ENCODE measurements around the gene TRAF3IP3. TPM values are rescaled to one million over a fixed set of nuclear protein-coding genes. Genes with fewer than 3 reads are reported as not detected.
A peak's percentile ranks its signal among the peaks of the same experiment; 100 is the strongest.

Gene TRAF3IP3
- total RNA-seq, 1 experiment from 2014 or later = not detected

DNA sequence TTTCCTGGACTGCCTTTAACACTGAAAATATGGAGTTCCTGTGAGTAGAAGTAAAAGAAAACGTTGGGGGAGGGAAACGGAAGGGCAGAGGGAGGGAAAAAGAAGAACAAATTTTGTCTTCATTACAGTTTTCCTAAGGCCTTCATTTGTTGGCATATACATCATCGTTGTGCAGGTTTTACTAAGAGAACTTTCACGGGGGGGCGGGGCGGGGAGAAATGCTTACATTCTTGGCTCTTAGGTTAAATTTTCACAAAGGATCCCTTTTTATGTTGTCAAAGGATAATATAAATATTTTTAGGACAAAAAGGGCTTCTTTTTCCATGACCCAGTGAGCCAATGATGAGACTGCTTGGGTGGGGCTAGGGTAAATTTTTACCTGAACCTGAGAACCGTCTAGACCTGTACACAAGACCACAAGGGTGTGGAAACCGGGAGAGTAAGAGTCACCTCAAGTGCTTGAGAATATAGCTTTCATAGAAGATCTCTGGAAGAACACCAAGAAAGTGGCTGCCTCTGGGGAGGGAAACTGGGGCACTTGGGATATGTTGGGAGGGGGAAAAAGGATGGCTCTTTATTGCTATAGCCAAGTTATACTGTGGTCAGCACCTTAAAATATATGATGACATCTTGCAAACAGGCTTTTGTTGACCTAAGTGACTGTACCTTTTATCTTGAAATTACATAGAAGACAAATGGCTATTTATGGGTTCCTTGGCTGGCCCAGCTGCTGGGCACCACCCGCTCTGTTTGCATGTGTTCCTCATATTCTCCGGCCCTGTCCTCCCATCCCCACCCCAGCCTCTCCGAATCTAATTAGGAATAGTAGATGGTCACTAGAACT, 70.0 kb downstream of the TRAF3IP3 start:
- TF ChIP-seq, protein P1, sequence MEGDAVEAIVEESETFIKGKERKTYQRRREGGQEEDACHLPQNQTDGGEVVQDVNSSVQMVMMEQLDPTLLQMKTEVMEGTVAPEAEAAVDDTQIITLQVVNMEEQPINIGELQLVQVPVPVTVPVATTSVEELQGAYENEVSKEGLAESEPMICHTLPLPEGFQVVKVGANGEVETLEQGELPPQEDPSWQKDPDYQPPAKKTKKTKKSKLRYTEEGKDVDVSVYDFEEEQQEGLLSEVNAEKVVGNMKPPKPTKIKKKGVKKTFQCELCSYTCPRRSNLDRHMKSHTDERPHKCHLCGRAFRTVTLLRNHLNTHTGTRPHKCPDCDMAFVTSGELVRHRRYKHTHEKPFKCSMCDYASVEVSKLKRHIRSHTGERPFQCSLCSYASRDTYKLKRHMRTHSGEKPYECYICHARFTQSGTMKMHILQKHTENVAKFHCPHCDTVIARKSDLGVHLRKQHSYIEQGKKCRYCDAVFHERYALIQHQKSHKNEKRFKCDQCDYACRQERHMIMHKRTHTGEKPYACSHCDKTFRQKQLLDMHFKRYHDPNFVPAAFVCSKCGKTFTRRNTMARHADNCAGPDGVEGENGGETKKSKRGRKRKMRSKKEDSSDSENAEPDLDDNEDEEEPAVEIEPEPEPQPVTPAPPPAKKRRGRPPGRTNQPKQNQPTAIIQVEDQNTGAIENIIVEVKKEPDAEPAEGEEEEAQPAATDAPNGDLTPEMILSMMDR (IDR thresholded peaks at IDR 0.05; ENCODE audit: insufficient read depth in 1 of 2, low read depth in 1 of 2, low read length in 1 of 2, severe bottlenecking in 1 of 2, unreplicated experiment in 1 of 2) = no peak
- Mint-ChIP-seq H3K27me3 (ENCODE audit: insufficient read depth, unreplicated experiment) (peaks cover 2% of the 10 kb centered on the region), H3K4me3 (ENCODE audit: unreplicated experiment) (peak overlapping the region; percentile 83), H3K9me3 (ENCODE audit: unreplicated experiment) (no peaks in the 10 kb centered on the region), H3K27ac (ENCODE audit: unreplicated experiment) (peak overlapping the region; percentile 94), H3K36me3 (ENCODE audit: insufficient read depth, unreplicated experiment) (peaks cover 4% of the 10 kb centered on the region), H3K4me1 (ENCODE audit: low read depth, unreplicated experiment) (peaks cover 31% of the 10 kb centered on the region)
- H3K36me3 ChIP-seq (ENCODE audit: control insufficient read depth, insufficient read depth, low read length) = no peaks in the 10 kb centered on the region
- DNase-seq = peak; percentile 23 to 40
- peaks cover 17% of the 10 kb centered on the region for H3K4me1 ChIP-seq
- ChIA-PET CTCF (interaction anchor here (0.7 to 1.3 kb wide), 2 partner anchors 20 to 46 kb away, joined by 3 to 4 read pairs; partner anchors contain the start of gene IRF6), POLR2A (interaction anchor here (1.0 to 1.4 kb wide), 2 partner anchors 20 to 41 kb away, joined by 3 to 5 read pairs; partner anchors contain the start of genes C1orf74 and IRF6)
- no TSS peak for BruUV-seq (replicated peaks)
- intact Hi-C loops (cut with micrococcal nuclease; ENCODE audit: unreplicated experiment) = loop anchor here (5.0 kb wide), 1 partner anchor 271 kb away; no protein-coding TSS in a partner anchor
- no peaks in the 10 kb centered on the region for H3K27me3 ChIP-seq (replicated peaks; ENCODE audit: control insufficient read depth, insufficient read depth, low read length)
- H3K4me3 ChIP-seq (ENCODE audit: low read depth, low read length) = no peak overlapping the region
- no peaks in the 10 kb centered on the region for H3K9me3 ChIP-seq

DNA sequence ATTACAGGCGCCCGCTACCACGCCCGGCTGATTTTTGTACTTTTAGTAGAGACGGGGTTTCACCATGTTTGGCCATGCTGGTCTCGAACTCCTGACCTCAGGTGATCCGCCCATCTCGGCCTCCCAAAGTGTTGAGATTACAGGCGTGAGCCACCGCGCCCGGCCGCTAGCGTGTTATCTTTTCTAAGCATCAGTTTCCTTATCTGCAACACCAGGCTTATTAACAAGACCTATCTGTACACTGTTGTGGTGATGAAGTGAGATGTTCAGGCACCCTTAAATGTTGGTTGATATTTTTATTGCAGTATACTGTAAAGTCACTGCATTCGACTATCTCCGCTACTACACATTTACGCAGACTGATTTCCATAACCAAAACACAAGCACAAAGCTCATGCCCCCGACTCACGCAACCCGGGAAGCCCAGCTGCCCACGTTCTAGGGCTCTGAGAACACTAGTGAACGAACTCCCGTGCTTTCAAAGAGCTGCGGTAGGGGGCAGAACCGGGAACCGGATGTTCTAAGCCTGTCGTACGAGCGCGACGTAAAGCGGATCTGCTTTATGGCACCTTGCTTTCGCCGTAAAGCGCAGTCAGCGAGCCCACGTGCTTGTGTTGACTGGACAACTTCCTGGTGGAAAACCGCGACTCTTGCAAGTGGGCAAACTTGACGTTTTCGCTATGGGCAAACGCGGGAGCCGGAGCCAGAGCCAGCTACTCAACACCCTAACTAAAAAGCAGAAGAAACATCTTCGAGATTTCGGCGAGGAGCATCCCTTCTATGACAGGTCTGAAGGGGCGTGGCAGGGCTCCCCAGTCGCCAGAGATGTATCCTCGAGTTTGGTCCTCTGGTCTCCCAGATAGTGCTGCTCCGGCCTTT, 71.8 kb downstream of the TRAF3IP3 start, which contains the start of gene UTP25:
UTP25 (plus strand) TSS at position 589 of the 879 bp plus-strand sequence; CDS start at position 681, 92 bp downstream.
- Histone ChIP-seq H3K4me3 (ENCODE audit: low read depth, low read length) (peak within 1 kb of the TSS; percentile 92), H3K27me3 (replicated peaks; ENCODE audit: control insufficient read depth, insufficient read depth, low read length) (no peaks in the 10 kb centered on the region), H3K4me1 (peaks cover 17% of the 10 kb centered on the region), H3K9me3 (no peaks in the 10 kb centered on the region), H3K36me3 (ENCODE audit: control insufficient read depth, insufficient read depth, low read length) (no peaks in the 10 kb centered on the region)
- ChIA-PET CTCF (interaction anchor here (0.6 to 1.1 kb wide), 5 partner anchors 19 to 79 kb away, joined by 3 to 5 read pairs (median 3); partner anchors contain the start of gene IRF6), POLR2A (interaction anchor here (0.5 to 1.7 kb wide), 3 partner anchors 17 to 43 kb away, joined by 4 to 20 read pairs (median 8); partner anchors contain the start of genes C1orf74 and IRF6)
- TF ChIP-seq, protein P1 (IDR thresholded peaks at IDR 0.05; ENCODE audit: insufficient read depth in 1 of 2, low read depth in 1 of 2, low read length in 1 of 2, severe bottlenecking in 1 of 2, unreplicated experiment in 1 of 2) = peak; percentile 61 to 83
- peaks cover 2% of the 10 kb centered on the region for H3K27me3 Mint-ChIP-seq (ENCODE audit: insufficient read depth, unreplicated experiment)
- peak within 1 kb of the TSS; percentile 94 for H3K27ac Mint-ChIP-seq (ENCODE audit: unreplicated experiment)
- intact Hi-C loops (cut with micrococcal nuclease; ENCODE audit: unreplicated experiment) = loop anchor here (1.0 to 5.0 kb wide), 3 partner anchors 21 to 270 kb away; partner anchors contain the start of genes C1orf74 and IRF6
- BruUV-seq (replicated peaks) = TSS peak; percentile 84
- H3K36me3 Mint-ChIP-seq (ENCODE audit: insufficient read depth, unreplicated experiment) = peaks cover 22% of the 10 kb centered on the region
- peak within 1 kb of the TSS; percentile 83 for H3K4me3 Mint-ChIP-seq (ENCODE audit: unreplicated experiment)
- H3K4me1 Mint-ChIP-seq (ENCODE audit: low read depth, unreplicated experiment) = peaks cover 29% of the 10 kb centered on the region
- DNase-seq = peak; percentile 94 to 96
- no peaks in the 10 kb centered on the region for H3K9me3 Mint-ChIP-seq (ENCODE audit: unreplicated experiment)

Data from Caco-2 (cell line).